Left lobe of liver (tissue), 2 donors: ENCODE results near the gene NOTCH2. TPM values are rescaled to one million over a fixed set of nuclear protein-coding genes. Genes with fewer than 3 reads are reported as not detected.

Experiments used
- ATAC-seq: fragments of 200-7000 bp; cut with Tn5 transposase; one replicate; pipeline ENCODE4 v1.9.1; 2020; ENCODE audit warnings: mild to moderate bottlenecking, moderate library complexity
- DNase-seq: peaks from one replicate; pipeline ENCODE4 v3.0.0-alpha.2; 2020; ENCODE audit warnings: low spot score
- total RNA-seq: library from RNA; stranded (reverse); gene quantifications from one replicate; pipeline ENCODE4 v1.2.1, GENCODE V29; 2021
- donor health status: DM: no; HTN: no; CAD: no; lungs with moderate emphysema.
- donor health status: DM: no; HTN: yes; CAD: no.

Gene NOTCH2
- total RNA-seq, 1 donor from 2014 or later, result 57.5 TPM

DNA sequence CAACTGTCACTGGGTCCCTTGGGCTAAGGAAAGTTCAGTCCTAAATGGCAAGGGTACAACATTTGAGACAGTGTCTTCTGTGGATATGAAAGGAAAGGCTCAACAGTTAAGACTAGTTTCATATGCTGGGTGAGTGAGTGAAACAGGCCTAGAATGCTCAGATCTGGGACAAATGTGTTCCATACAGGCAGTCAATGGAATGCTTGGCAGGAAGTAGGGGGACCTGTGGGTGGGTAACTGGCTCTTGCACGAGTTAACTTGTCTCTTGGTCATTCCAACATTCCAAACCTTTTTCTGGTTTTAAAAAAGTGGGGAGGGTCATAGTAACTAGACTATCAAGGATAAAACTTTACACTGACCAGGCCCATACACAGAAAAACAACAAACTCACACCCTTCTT is 155.4 kb downstream of the NOTCH2 start:
- no peak for DNase-seq
- ATAC-seq, result no peak

GRCh38 chr1:119912963-119913362 is 156.5 kb downstream of the NOTCH2 start:
- ATAC-seq, result no peak
- no peak for DNase-seq

- DNase-seq (no peak), ATAC-seq (no peak)
Measured at GRCh38 chr1:119911775-119912174, 157.7 kb downstream of the NOTCH2 start.

- ATAC-seq, result no peak
Measured at GRCh38 chr1:119910618-119911017, 158.8 kb downstream of the NOTCH2 start.

GRCh38 chr1:119909890-119910596 is 159.4 kb downstream of the NOTCH2 start:
- ATAC-seq (no peak), DNase-seq (no peak)

More at GRCh38 chr1:119910618-119911017, 158.8 kb downstream of the NOTCH2 start:
- DNase-seq, result no peak

- DNase-seq (no peak), ATAC-seq (no peak)
Measured at GRCh38 chr1:119908661-119909060, 160.8 kb downstream of the NOTCH2 start.

- peak; percentile 90 for ATAC-seq
- DNase-seq, result peak; percentile 72
Measured at GRCh38 chr1:119906927-119907652, 162.4 kb downstream of the NOTCH2 start.

- DNase-seq (no peak), ATAC-seq (no peak)
Measured at GRCh38 chr1:119903443-119903835, 166.0 kb downstream of the NOTCH2 start.

GRCh38 chr1:119902775-119903442 is 166.6 kb downstream of the NOTCH2 start:
- ATAC-seq (no peak), DNase-seq (no peak)

DNA sequence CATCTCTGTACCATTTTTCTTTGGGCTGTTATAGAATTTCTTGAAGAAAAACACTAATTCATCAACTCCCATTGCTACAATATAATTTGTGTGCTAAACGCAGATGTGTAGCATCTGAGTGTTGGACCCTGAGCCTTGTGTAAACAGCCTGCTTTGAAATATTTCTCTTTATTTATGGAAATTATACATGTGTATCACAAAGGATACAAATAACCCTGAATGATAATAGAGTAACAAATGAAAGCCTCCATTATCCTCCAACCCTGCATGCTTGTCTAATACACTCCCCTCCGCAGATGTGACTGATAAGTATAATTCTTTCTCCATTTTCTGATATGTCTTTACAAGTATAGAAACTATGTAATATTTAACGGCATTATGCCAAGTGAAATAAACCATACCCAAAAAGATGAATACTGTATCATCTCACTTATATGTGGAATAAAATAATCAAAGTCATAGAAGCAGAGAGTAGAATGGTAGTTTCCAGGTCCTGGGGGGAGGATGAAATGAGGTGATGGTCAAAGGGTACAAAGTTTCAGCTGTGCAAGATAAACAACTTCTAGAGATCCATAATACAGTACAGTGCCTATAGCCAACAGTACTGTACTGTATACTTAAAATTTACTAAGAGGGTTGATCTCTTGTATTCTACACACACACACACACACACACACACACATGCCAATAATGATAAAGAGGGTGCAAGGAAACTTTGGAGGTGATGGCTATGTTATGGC is 170.3 kb downstream of the NOTCH2 start:
- ATAC-seq (no peak), DNase-seq (no peak)

- no peak for ATAC-seq
Measured at GRCh38 chr1:119898530-119898929, 170.9 kb downstream of the NOTCH2 start.

GRCh38 chr1:119896303-119896702 is 173.2 kb downstream of the NOTCH2 start, which contains the start of gene ADAM30:
Gene ADAM30 (minus strand): TSS chr1:119896515. CDS start chr1:119896336, 179 bp downstream.
- ATAC-seq (no peak), DNase-seq (no peak)

More at GRCh38 chr1:119898530-119898929, 170.9 kb downstream of the NOTCH2 start:
- DNase-seq, result no peak

DNA sequence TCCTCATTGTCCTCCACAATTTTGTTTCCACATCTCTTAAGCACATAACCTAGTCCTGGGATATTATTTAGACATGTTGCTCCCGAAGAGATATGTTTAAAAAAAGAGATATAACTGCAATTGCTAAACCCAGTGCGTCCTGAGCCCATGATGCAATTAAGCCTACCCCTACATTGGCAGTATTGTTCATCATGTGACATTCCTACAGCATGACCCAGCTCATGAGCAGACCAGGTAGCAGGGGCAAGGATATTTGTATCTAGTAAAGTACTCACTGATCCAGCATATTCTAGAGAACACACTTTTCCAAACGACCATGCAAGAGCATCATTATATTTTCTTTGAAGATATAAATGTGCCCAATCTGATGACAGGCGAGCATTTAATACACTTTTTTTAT is 174.4 kb downstream of the NOTCH2 start:
- ATAC-seq, result peak; percentile 25
- DNase-seq, result no peak

- ATAC-seq (peak; percentile 81), DNase-seq (no peak)
Measured at GRCh38 chr1:119893827-119894700, 175.4 kb downstream of the NOTCH2 start.

- ATAC-seq (peak; percentile 71), DNase-seq (no peak)
Measured at GRCh38 chr1:119893238-119893791, 176.1 kb downstream of the NOTCH2 start.

- no peak for DNase-seq
- no peak for ATAC-seq
Measured at GRCh38 chr1:119891386-119891785, 178.1 kb downstream of the NOTCH2 start.

- no peak for ATAC-seq
- no peak for DNase-seq
Measured at GRCh38 chr1:119888476-119888875, 181.0 kb downstream of the NOTCH2 start.

GRCh38 chr1:119887427-119887826 is 182.0 kb downstream of the NOTCH2 start:
- ATAC-seq (no peak), DNase-seq (no peak)

DNA sequence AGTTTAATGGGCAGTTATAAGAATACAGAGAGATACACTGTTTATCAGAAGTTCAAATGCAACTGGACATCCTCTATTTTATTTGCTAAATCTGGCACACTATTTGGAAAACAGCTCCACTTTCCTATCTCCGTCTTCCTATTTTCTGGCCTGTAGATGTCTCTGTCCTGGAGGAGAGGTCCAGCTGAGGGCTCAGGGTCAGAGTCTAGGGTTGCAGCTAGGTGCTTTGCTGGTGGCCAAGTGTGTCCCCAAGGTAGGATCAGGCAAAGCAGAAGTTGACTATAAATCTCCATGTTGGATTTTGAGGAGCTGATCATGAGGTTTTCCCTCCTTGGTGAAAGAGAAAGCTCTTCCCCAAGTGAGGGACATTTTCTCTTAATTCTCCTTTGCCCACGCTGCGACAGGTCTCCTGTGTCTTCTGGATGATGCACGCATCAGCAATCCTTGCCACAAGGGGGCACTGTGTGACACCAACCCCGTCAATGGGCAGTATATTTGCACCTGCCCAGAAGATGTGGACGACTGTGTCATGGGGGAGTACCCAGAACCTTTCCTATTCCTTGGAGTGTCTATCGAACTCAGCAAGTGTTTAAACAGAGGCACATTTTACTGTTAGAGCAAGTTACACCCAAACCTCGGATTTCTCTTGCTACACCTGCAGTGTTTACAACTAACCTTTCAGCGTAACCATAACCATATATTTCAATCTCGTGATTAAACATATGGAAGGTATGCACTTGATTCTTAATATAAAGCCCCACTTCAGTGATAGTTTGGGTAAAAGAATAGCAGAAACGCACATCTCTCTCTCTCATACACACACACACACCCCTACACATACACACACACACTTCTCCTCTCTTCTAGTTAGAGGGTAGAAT is 183.3 kb downstream of the NOTCH2 start:
- DNase-seq (peak; percentile 75), ATAC-seq (peak; percentile 99)
